Mucosa of gallbladder (tissue), 1 donor: ENCODE measurements around the gene BPTF. TPM values are rescaled to one million over a fixed set of nuclear protein-coding genes. Genes with fewer than 3 reads are reported as not detected.
"Not testable (repeated sequence)": the region's sequence is repeated elsewhere in the genome, so short reads cannot be mapped to it uniquely, and the experiment has no call there.

Experiments used
- DNase-seq: peaks from one replicate; pipeline ENCODE4 v3.0.0-alpha.2; 2020; ENCODE audit warnings: low spot score
- total RNA-seq: library from RNA; stranded (reverse); gene quantifications from one replicate; pipeline ENCODE4 v1.2.1, GENCODE V29; 2021
- donor health status: DM: no; HTN: no; CAD: no.

Gene BPTF
- 107 TPM for total RNA-seq

- DNase-seq = peak; percentile 93
These were observed at the start of gene BPTF for GRCh38 chr17:67824735-67825626. Gene BPTF, plus strand, starts transcription at chr17:67825503. Its CDS starts 222 bp downstream, at chr17:67825725.

- peak; percentile 34 for DNase-seq
These were observed 46.1 kb upstream of the BPTF start for GRCh38 chr17:67779098-67779672.

GRCh38 chr17:67784364-67785121, 40.8 kb upstream of the BPTF start:
- DNase-seq = no peak

- DNase-seq = no peak
These were observed 40.2 kb upstream of the BPTF start for GRCh38 chr17:67785122-67785477.

- no peak for DNase-seq
These were observed 39.8 kb upstream of the BPTF start for GRCh38 chr17:67785504-67785903.

- peak; percentile 73 for DNase-seq
These were observed 24.8 kb upstream of the BPTF start for GRCh38 chr17:67800495-67800928.

- no peak for DNase-seq
These were observed 23.6 kb upstream of the BPTF start for GRCh38 chr17:67801626-67802175.

GRCh38 chr17:67810464-67810863, 14.8 kb upstream of the BPTF start:
- DNase-seq = no peak

- DNase-seq = not testable (repeated sequence)
These were observed 12.9 kb upstream of the BPTF start for GRCh38 chr17:67812380-67812779.

- no peak for DNase-seq
These were observed 11.5 kb upstream of the BPTF start for GRCh38 chr17:67813803-67814180.

GRCh38 chr17:67818110-67819002, 6.9 kb upstream of the BPTF start:
- DNase-seq = no peak

GRCh38 chr17:67819722-67820121, 5.6 kb upstream of the BPTF start:
- DNase-seq = no peak

GRCh38 chr17:67821871-67822367, 3.4 kb upstream of the BPTF start:
- DNase-seq = no peak

GRCh38 chr17:67825627-67826601, 611 bp downstream of the BPTF start:
- peak; percentile 23 for DNase-seq

GRCh38 chr17:67829331-67829730, 4.0 kb downstream of the BPTF start:
- no peak for DNase-seq

- DNase-seq = peak; percentile 7
These were observed 5.1 kb downstream of the BPTF start for GRCh38 chr17:67830440-67830839.

- no peak for DNase-seq
These were observed 6.0 kb downstream of the BPTF start for GRCh38 chr17:67831268-67831667.

GRCh38 chr17:67833134-67833533, 7.8 kb downstream of the BPTF start:
- no peak for DNase-seq

- peak; percentile 0 for DNase-seq
These were observed 8.8 kb downstream of the BPTF start for GRCh38 chr17:67833946-67834631.
